Mesendoderm (in vitro differentiated cells): ENCODE measurements around the gene CYB561A3. TPM values are rescaled to one million over a fixed set of nuclear protein-coding genes. Genes with fewer than 3 reads are reported as not detected.

ENCODE experiments used
- DNase-seq: peaks from one replicate; pipeline ENCODE4 v3.0.0; 2013
- H2AK5ac ChIP-seq: 2 replicates; pipeline ENCODE4 v1.6.1; 2013; ENCODE audit warnings: low read length, inconsistent platforms
- H2BK120ac ChIP-seq: 2 replicates; pipeline ENCODE4 v1.6.1; 2013; ENCODE audit warnings: low read depth, mild to moderate bottlenecking, low read length, moderate library complexity, mixed read lengths
- H2BK15ac ChIP-seq: replicated peaks from 2 replicates; pipeline ENCODE4 v1.6.1; 2013; ENCODE audit warnings: low read depth, mild to moderate bottlenecking, moderate library complexity
- H2BK5ac ChIP-seq: 2 replicates; pipeline ENCODE4 v1.6.1; 2013; ENCODE audit warnings: low read length, inconsistent platforms
- H3K18ac ChIP-seq: 2 replicates; pipeline ENCODE4 v1.6.1; 2013; ENCODE audit warnings: mild to moderate bottlenecking, low read length, mixed read lengths
- H3K23ac ChIP-seq: one replicate; pipeline ENCODE4 v1.6.1; 2013; ENCODE audit warnings: low read length
- H3K27ac ChIP-seq: 2 replicates; pipeline ENCODE4 v1.5.1; 2013; ENCODE audit warnings: low read depth, mild to moderate bottlenecking, inconsistent platforms, low read length, moderate library complexity
- H3K27me3 ChIP-seq: 2 replicates; pipeline ENCODE4 v1.6.1; 2013; ENCODE audit warnings: low read length, control low read depth, mild to moderate bottlenecking, inconsistent platforms; ENCODE audit not compliant: insufficient read depth, poor library complexity
- H3K36me3 ChIP-seq: 2 replicates; pipeline ENCODE4 v1.6.1; 2013; ENCODE audit warnings: low read length, inconsistent platforms; ENCODE audit not compliant: control insufficient read depth, insufficient read depth
- H3K4ac ChIP-seq: one replicate; pipeline ENCODE4 v1.6.1; 2013; ENCODE audit warnings: low read depth, mild to moderate bottlenecking, low read length, moderate library complexity
- H3K4me1 ChIP-seq: 2 replicates; pipeline ENCODE4 v1.6.1; 2013; ENCODE audit warnings: low read depth, low read length, inconsistent platforms; ENCODE audit not compliant: control insufficient read depth
- H3K4me2 ChIP-seq: 2 replicates; pipeline ENCODE4 v1.6.1; 2013; ENCODE audit warnings: low read length
- H3K4me3 ChIP-seq: 2 replicates; pipeline ENCODE4 v1.5.1; 2013; ENCODE audit warnings: mild to moderate bottlenecking, low read length
- H3K56ac ChIP-seq: one replicate; pipeline ENCODE4 v1.6.1; 2013; ENCODE audit warnings: low read length
- H3K79me1 ChIP-seq: 2 replicates; pipeline ENCODE4 v1.6.1; 2013; ENCODE audit warnings: low read length, inconsistent platforms
- H3K79me2 ChIP-seq: 2 replicates; pipeline ENCODE4 v1.6.1; 2013; ENCODE audit warnings: mild to moderate bottlenecking, low read length; ENCODE audit not compliant: control insufficient read depth, insufficient read depth
- H3K9ac ChIP-seq: 2 replicates; pipeline ENCODE4 v1.6.1; 2013; ENCODE audit warnings: low read length, inconsistent platforms
- H4K5ac ChIP-seq: one replicate; pipeline ENCODE4 v1.6.1; 2013; ENCODE audit warnings: low read length
- H4K8ac ChIP-seq: one replicate; pipeline ENCODE4 v1.6.1; 2013; ENCODE audit warnings: low read depth, mild to moderate bottlenecking, control low read depth, low read length, moderate library complexity
- WGBS: extraction: QIAGEN DNeasy Blood & Tissue Kit; methylation state at CpG from one replicate; pipeline ENCODE4 v1.1.7; 2013; ENCODE audit warnings: low lambda C conversion rate, missing lambda C conversion rate; ENCODE audit not compliant: insufficient coverage; ENCODE audit errors: extremely low coverage; 5-methylcytosine and 5-hydroxymethylcytosine counted together
- polyA plus RNA-seq, 2 experiments: library from polyadenylated mRNA; stranded (reverse); fragments of 200-250 nt; gene quantifications; one replicate each; pipeline ENCODE4 v1.2.3, GENCODE V29; 2013

CYB561A3 gene
- 12.7 TPM for polyA plus RNA-seq (2013, experiment 1 of 2)
- polyA plus RNA-seq (2013, experiment 2 of 2): 13.1 TPM

GRCh38 chr11:61361741-61362541 is at the start of gene CYB561A3, which contains the start of gene TMEM138:
TSS of gene CYB561A3 (minus strand) at chr11:61361882. CDS start at chr11:61356713, 5,169 bp downstream.
TSS of gene TMEM138 (plus strand) at chr11:61362374. CDS start at chr11:61364391, 2,017 bp downstream.
- H3K18ac ChIP-seq: peak within 1 kb of the TSS; percentile 85
- H3K4me2 ChIP-seq: peak within 1 kb of the TSS; percentile 97
- peak within 1 kb of the TSS; percentile 34 for H3K23ac ChIP-seq
- H2BK120ac ChIP-seq: no peak within 1 kb of the TSS
- peaks cover 18% of the 10 kb centered on the region for H3K79me2 ChIP-seq
- no peaks in the 10 kb centered on the region for H3K27me3 ChIP-seq
- peak within 1 kb of the TSS; percentile 95 for H3K56ac ChIP-seq
- DNase-seq: peak; percentile 97
- no CpG with 5 or more reads among the region's 63 CpGs for WGBS
- H3K27ac ChIP-seq: peak within 1 kb of the TSS; percentile 97
- peak within 1 kb of the TSS; percentile 92 for H3K9ac ChIP-seq
- peak within 1 kb of the TSS; percentile 82 for H4K8ac ChIP-seq
- H3K4me3 ChIP-seq: peak within 1 kb of the TSS; percentile 95
- H3K4me1 ChIP-seq: no peaks in the 10 kb centered on the region
- peak within 1 kb of the TSS; percentile 65 for H2AK5ac ChIP-seq
- H3K79me1 ChIP-seq: peaks cover 11% of the 10 kb centered on the region
- H4K5ac ChIP-seq: peak within 1 kb of the TSS; percentile 40
- H2BK5ac ChIP-seq: peak within 1 kb of the TSS; percentile 74
- peak within 1 kb of the TSS; percentile 76 for H3K4ac ChIP-seq
- H2BK15ac ChIP-seq: no peak within 1 kb of the TSS
- H3K36me3 ChIP-seq: peaks cover 10% of the 10 kb centered on the region

GRCh38 chr11:61406991-61407728 is 45.5 kb upstream of the CYB561A3 start:
- Histone ChIP-seq H3K36me3 (peaks cover 36% of the 10 kb centered on the region), H3K4me3 (no peak overlapping the region)
- no CpG with 5 or more reads among the region's 5 CpGs for WGBS

GRCh38 chr11:61406067-61406466 is 44.4 kb upstream of the CYB561A3 start:
- Histone ChIP-seq H4K8ac (no peak overlapping the region), H3K4me2 (no peak overlapping the region), H3K36me3 (peaks cover 29% of the 10 kb centered on the region), H2BK120ac (no peak overlapping the region), H3K56ac (no peak overlapping the region), H2AK5ac (no peak overlapping the region), H3K4me1 (no peaks in the 10 kb centered on the region), H3K23ac (no peak overlapping the region), H3K79me2 (no peaks in the 10 kb centered on the region), H2BK5ac (no peak overlapping the region), H3K27me3 (no peaks in the 10 kb centered on the region), H3K79me1 (peaks cover 2% of the 10 kb centered on the region), H3K27ac (no peak overlapping the region), H4K5ac (no peak overlapping the region), H3K4ac (no peak overlapping the region), H3K18ac (no peak overlapping the region), H2BK15ac (no peak overlapping the region), H3K4me3 (no peak overlapping the region), H3K9ac (no peak overlapping the region)
- no CpG with 5 or more reads among the region's 2 CpGs for WGBS
- no peak for DNase-seq

More at GRCh38 chr11:61406991-61407728, 45.5 kb upstream of the CYB561A3 start:
- Histone ChIP-seq H2BK15ac (no peak overlapping the region), H3K4me2 (no peak overlapping the region), H3K79me2 (no peaks in the 10 kb centered on the region), H3K79me1 (peaks cover 2% of the 10 kb centered on the region), H3K27me3 (no peaks in the 10 kb centered on the region), H2BK120ac (no peak overlapping the region), H3K23ac (no peak overlapping the region), H4K8ac (no peak overlapping the region), H3K4ac (no peak overlapping the region), H2BK5ac (no peak overlapping the region), H3K9ac (no peak overlapping the region), H3K56ac (no peak overlapping the region), H3K18ac (no peak overlapping the region), H3K4me1 (no peaks in the 10 kb centered on the region), H2AK5ac (no peak overlapping the region), H4K5ac (no peak overlapping the region), H3K27ac (no peak overlapping the region)
- DNase-seq: no peak

- H3K4ac ChIP-seq: no peak overlapping the region
- H3K27ac ChIP-seq: no peak overlapping the region
- H2BK120ac ChIP-seq: no peak overlapping the region
Measured at GRCh38 chr11:61404641-61405040, 43.0 kb upstream of the CYB561A3 start.

GRCh38 chr11:61404103-61404502 is 42.4 kb upstream of the CYB561A3 start:
- H2BK120ac ChIP-seq: no peak overlapping the region
- no peak overlapping the region for H2BK5ac ChIP-seq
- H3K4me2 ChIP-seq: no peak overlapping the region
- no peak for DNase-seq
- no peak overlapping the region for H2AK5ac ChIP-seq
- WGBS: no CpG with 5 or more reads among the region's 5 CpGs
- no peaks in the 10 kb centered on the region for H3K27me3 ChIP-seq
- no peak overlapping the region for H4K5ac ChIP-seq
- no peaks in the 10 kb centered on the region for H3K79me2 ChIP-seq
- H3K23ac ChIP-seq: no peak overlapping the region
- no peak overlapping the region for H3K18ac ChIP-seq
- H3K4me1 ChIP-seq: no peaks in the 10 kb centered on the region
- no peak overlapping the region for H3K27ac ChIP-seq
- peaks cover 2% of the 10 kb centered on the region for H3K79me1 ChIP-seq
- no peak overlapping the region for H3K4ac ChIP-seq
- H3K36me3 ChIP-seq: peaks cover 25% of the 10 kb centered on the region
- no peak overlapping the region for H4K8ac ChIP-seq
- no peak overlapping the region for H3K4me3 ChIP-seq
- H2BK15ac ChIP-seq: no peak overlapping the region
- no peak overlapping the region for H3K56ac ChIP-seq
- no peak overlapping the region for H3K9ac ChIP-seq

More at GRCh38 chr11:61404641-61405040, 43.0 kb upstream of the CYB561A3 start:
- no CpG with 5 or more reads among the region's 4 CpGs for WGBS
- Histone ChIP-seq H2AK5ac (no peak overlapping the region), H2BK15ac (no peak overlapping the region), H3K56ac (no peak overlapping the region), H3K27me3 (no peaks in the 10 kb centered on the region), H2BK5ac (no peak overlapping the region), H3K79me1 (peaks cover 2% of the 10 kb centered on the region), H3K36me3 (peaks cover 25% of the 10 kb centered on the region), H3K18ac (no peak overlapping the region), H3K4me1 (no peaks in the 10 kb centered on the region), H3K4me3 (no peak overlapping the region), H3K9ac (no peak overlapping the region), H3K4me2 (no peak overlapping the region), H4K8ac (no peak overlapping the region), H4K5ac (no peak overlapping the region), H3K23ac (no peak overlapping the region), H3K79me2 (no peaks in the 10 kb centered on the region)
- DNase-seq: peak; percentile 3
